Natural killer cell treated with Interleukin-12 subunit alpha and Interleukin-12 subunit beta and Interleukin-15 and Interleukin-18, amount 100 ng/mL, for 72 hours (primary cell): ENCODE data around the gene NAA10. TPM values are rescaled to one million over a fixed set of nuclear protein-coding genes. Genes with fewer than 3 reads are reported as not detected.

ENCODE experiments used
- ATAC-seq, 2 donors: fragments of 150-1000 bp; cut with Tn5 transposase in 1 of 2; sonication (Bioruptor Pico), chemical (Tn5 transposase) in 1 of 2; 2 replicates each; pipeline ENCODE4 v1.10.0; 2021
- DNase-seq: peaks from one replicate; pipeline ENCODE4 v3.0.0; 2022; ENCODE audit warnings: low spot score
- H3K27ac Mint-ChIP-seq, 2 donors: 1 replicate in 1 of 2; 2 replicates in 1 of 2; pipeline ENCODE4 v1.8.0; 2022; ENCODE audit warnings: mixed read lengths in 2 of 2, mild to moderate bottlenecking in 1 of 2, moderate library complexity in 1 of 2
- H3K27me3 Mint-ChIP-seq, 2 donors: 1 replicate in 1 of 2; 2 replicates in 1 of 2; pipeline ENCODE4 v1.8.0; 2022; ENCODE audit warnings: mixed read lengths in 2 of 2
- H3K36me3 Mint-ChIP-seq: one replicate; pipeline ENCODE4 v1.8.0; 2022; ENCODE audit warnings: mixed read lengths
- H3K4me1 Mint-ChIP-seq, 2 donors: 1 replicate in 1 of 2; 2 replicates in 1 of 2; pipeline ENCODE4 v1.8.0; 2022; ENCODE audit warnings: low read depth in 2 of 2, mixed read lengths in 2 of 2, mild to moderate bottlenecking in 1 of 2
- H3K4me3 Mint-ChIP-seq: one replicate; pipeline ENCODE4 v1.8.0; 2022; ENCODE audit warnings: mixed read lengths
- H3K9me3 Mint-ChIP-seq: 2 replicates; pipeline ENCODE4 v1.8.0; 2022; ENCODE audit warnings: mixed read lengths
- total RNA-seq, 2 donors: library from RNA; stranded (reverse); gene quantifications; one replicate each; pipeline ENCODE4 v1.2.3, GENCODE V29; 2022

Gene NAA10
- total RNA-seq, 2 donors from 2014 or later, result 115 to 175 TPM

GRCh38 chrX:153925739-153926551, 8.9 kb downstream of the NAA10 start, which contains the start of gene ARHGAP4:
Gene ARHGAP4 (minus strand): TSS chrX:153926264. CDS start chrX:153926202, 62 bp downstream.
- H3K27me3 Mint-ChIP-seq, result no peaks in the 10 kb centered on the region
- no peaks in the 10 kb centered on the region for H3K9me3 Mint-ChIP-seq
- H3K27ac Mint-ChIP-seq, result peak within 1 kb of the TSS; percentile 93 to 95
- no peaks in the 10 kb centered on the region for H3K36me3 Mint-ChIP-seq
- H3K4me1 Mint-ChIP-seq, result peaks cover 26 to 43% of the 10 kb centered on the region in 2 donors
- ATAC-seq (peak; percentile 25 to 39), DNase-seq (peak; percentile 78)
- H3K4me3 Mint-ChIP-seq, result peak within 1 kb of the TSS; percentile 89

GRCh38 chrX:153925387-153925738, 9.5 kb downstream of the NAA10 start:
- DNase-seq, result no peak
- Mint-ChIP-seq H3K27ac (peak overlapping the region; percentile 93 to 95), H3K9me3 (no peaks in the 10 kb centered on the region), H3K27me3 (no peaks in the 10 kb centered on the region), H3K4me3 (peak overlapping the region; percentile 88), H3K4me1 (peaks cover 26 to 43% of the 10 kb centered on the region in 2 donors), H3K36me3 (no peaks in the 10 kb centered on the region)
- ATAC-seq, result no peak

- Mint-ChIP-seq H3K9me3 (no peaks in the 10 kb centered on the region), H3K36me3 (no peaks in the 10 kb centered on the region), H3K4me3 (peak overlapping the region; percentile 88), H3K27ac (peak overlapping the region; percentile 93 to 95), H3K4me1 (peaks cover 26 to 41% of the 10 kb centered on the region in 2 donors), H3K27me3 (no peaks in the 10 kb centered on the region)
- ATAC-seq (no peak), DNase-seq (no peak)
Measured at GRCh38 chrX:153924149-153924861, 10.5 kb downstream of the NAA10 start.

GRCh38 chrX:153922932-153923857, 11.6 kb downstream of the NAA10 start:
- no peaks in the 10 kb centered on the region for H3K27me3 Mint-ChIP-seq
- H3K36me3 Mint-ChIP-seq, result no peaks in the 10 kb centered on the region
- ATAC-seq (no peak), DNase-seq (no peak)
- peaks cover 23 to 37% of the 10 kb centered on the region in 2 donors for H3K4me1 Mint-ChIP-seq
- H3K4me3 Mint-ChIP-seq, result peak overlapping the region; percentile 88
- H3K27ac Mint-ChIP-seq, result peak overlapping the region; percentile 93 to 95
- H3K9me3 Mint-ChIP-seq, result no peaks in the 10 kb centered on the region

DNA sequence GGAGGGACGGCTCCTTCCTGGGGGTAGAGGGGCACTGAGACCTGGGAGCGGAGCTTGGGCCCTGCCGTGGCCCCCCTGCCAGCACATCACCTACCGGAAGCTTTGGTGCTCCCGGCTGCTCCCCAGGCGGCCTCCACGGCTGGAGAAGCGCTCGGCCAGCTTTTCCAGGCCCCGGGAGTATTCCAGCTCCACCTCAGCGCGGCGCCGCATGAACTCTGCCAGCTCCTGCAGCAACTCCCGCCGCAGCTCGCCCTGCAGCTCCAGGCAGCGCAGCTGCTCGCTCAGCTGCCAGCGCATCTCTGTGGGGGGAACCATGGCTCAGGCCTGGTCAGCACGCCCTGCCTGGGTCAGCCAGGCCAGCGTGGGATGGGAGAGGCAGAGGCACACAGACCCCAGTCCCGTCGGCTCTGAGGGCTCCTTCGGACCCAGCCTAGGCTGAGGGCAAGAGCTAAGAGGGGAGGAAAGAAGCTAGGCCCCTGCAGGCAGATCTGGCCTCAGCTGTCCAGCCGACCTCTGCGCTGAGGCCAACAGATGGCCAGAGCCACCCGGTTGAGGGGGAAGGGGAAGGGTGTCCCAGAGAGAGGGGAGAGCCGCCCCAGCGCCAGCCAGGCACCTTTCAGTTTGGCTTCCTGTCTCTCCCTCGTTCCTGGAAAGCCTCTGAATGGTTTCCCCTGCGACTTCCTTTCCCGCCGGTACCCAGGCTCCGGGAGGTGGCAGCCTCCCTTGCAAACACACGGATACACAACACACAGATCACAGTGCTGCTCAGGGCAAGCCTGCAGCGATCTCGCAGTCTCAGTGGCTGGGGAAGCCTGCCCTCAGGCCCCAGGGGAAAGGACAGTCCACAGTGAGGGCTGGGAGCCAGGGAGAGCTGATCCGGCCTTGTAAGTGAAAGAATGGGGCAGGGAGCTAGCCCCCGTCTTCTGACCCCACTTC, 13.1 kb downstream of the NAA10 start:
- Mint-ChIP-seq H3K36me3 (peaks cover 5% of the 10 kb centered on the region), H3K9me3 (no peaks in the 10 kb centered on the region), H3K4me3 (peak overlapping the region; percentile 88), H3K27ac (peak overlapping the region; percentile 93 to 95), H3K27me3 (no peaks in the 10 kb centered on the region), H3K4me1 (peaks cover 23 to 31% of the 10 kb centered on the region in 2 donors)
- DNase-seq, result no peak
- ATAC-seq, result peak in 1 of 2 donors; percentile 1

DNA sequence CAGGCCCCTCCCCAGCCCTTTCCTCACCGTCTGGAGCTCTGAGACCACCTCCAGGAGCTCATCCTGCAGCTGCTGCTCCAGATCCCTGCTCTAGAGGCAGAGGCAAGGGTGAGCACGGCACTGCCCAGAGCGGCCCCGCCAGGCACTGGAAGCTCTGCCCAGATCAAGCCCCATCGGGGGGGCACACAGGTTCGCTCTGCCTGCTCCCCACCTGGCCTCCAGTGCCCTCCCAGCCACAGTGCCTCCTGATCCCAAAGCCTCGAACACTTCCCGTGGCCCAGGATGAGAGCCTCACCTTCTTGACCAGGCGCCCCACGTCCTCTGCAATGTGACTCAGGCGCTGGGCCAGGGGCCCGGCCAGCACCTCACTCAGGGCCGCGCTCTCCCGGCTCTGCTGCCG, 13.8 kb downstream of the NAA10 start:
- H3K27ac Mint-ChIP-seq, result no peak overlapping the region
- peaks cover 26 to 28% of the 10 kb centered on the region in 2 donors for H3K4me1 Mint-ChIP-seq
- H3K4me3 Mint-ChIP-seq, result no peak overlapping the region
- peaks cover 5% of the 10 kb centered on the region for H3K36me3 Mint-ChIP-seq
- H3K9me3 Mint-ChIP-seq, result no peaks in the 10 kb centered on the region
- no peak for ATAC-seq
- no peak for DNase-seq
- no peaks in the 10 kb centered on the region for H3K27me3 Mint-ChIP-seq

GRCh38 chrX:153920546-153920945, 14.3 kb downstream of the NAA10 start:
- Mint-ChIP-seq H3K27me3 (no peaks in the 10 kb centered on the region), H3K36me3 (peaks cover 5% of the 10 kb centered on the region), H3K4me3 (no peak overlapping the region), H3K27ac (no peak overlapping the region), H3K4me1 (peaks cover 25 to 26% of the 10 kb centered on the region in 2 donors), H3K9me3 (no peaks in the 10 kb centered on the region)
- ATAC-seq, result no peak
- DNase-seq, result no peak

GRCh38 chrX:153919281-153919680, 15.6 kb downstream of the NAA10 start:
- Mint-ChIP-seq H3K36me3 (peaks cover 5% of the 10 kb centered on the region), H3K27me3 (no peaks in the 10 kb centered on the region), H3K4me3 (no peak overlapping the region), H3K4me1 (peaks cover 14% of the 10 kb centered on the region in 2 donors), H3K9me3 (no peaks in the 10 kb centered on the region), H3K27ac (no peak overlapping the region)
- DNase-seq (no peak), ATAC-seq (no peak)

DNA sequence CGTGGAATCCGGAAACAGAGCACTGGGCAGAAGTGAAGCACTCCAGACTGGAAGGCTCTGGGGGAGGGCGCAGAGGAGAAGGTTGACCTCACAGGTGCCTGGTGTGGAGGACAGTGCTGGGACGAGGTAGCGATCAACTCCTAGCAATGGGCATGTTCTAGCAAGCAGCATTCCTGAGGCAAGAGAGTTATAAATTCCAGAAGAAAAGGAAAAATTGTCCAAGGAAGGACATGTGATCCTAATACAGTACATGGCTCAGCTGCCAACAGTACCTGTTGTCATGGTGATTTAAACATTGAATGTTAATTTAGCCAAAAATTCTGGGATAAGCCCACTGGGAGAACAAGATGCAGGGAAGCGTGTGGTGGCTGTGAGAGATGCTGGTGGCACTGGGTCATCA, 17.0 kb downstream of the NAA10 start:
- ATAC-seq (no peak), DNase-seq (no peak)
- Mint-ChIP-seq H3K4me1 (peaks cover 8 to 12% of the 10 kb centered on the region in 2 donors), H3K4me3 (no peak overlapping the region), H3K27ac (no peak overlapping the region), H3K27me3 (no peaks in the 10 kb centered on the region), H3K9me3 (no peaks in the 10 kb centered on the region), H3K36me3 (peaks cover 5% of the 10 kb centered on the region)

GRCh38 chrX:153913701-153914100, 21.1 kb downstream of the NAA10 start:
- ATAC-seq (no peak), DNase-seq (peak; percentile 50)
- no peak overlapping the region for H3K4me3 Mint-ChIP-seq
- H3K9me3 Mint-ChIP-seq, result no peaks in the 10 kb centered on the region
- peaks cover 9% of the 10 kb centered on the region for H3K36me3 Mint-ChIP-seq
- peaks cover 5 to 8% of the 10 kb centered on the region in 2 donors for H3K4me1 Mint-ChIP-seq
- no peaks in the 10 kb centered on the region for H3K27me3 Mint-ChIP-seq
- no peak overlapping the region for H3K27ac Mint-ChIP-seq

- Mint-ChIP-seq H3K4me3 (no peak overlapping the region), H3K27me3 (no peaks in the 10 kb centered on the region), H3K9me3 (no peaks in the 10 kb centered on the region), H3K36me3 (peaks cover 9% of the 10 kb centered on the region), H3K27ac (no peak overlapping the region), H3K4me1 (peaks cover 5 to 8% of the 10 kb centered on the region in 2 donors)
- peak; percentile 42 for DNase-seq
- no peak for ATAC-seq
Measured at GRCh38 chrX:153913211-153913610, 21.6 kb downstream of the NAA10 start.

GRCh38 chrX:153911798-153912197, 23.0 kb downstream of the NAA10 start:
- H3K27ac Mint-ChIP-seq, result peak overlapping the region in 1 of 2 donors; percentile 66
- DNase-seq (no peak), ATAC-seq (no peak)
- no peak overlapping the region for H3K4me3 Mint-ChIP-seq
- H3K4me1 Mint-ChIP-seq, result peaks cover 5 to 8% of the 10 kb centered on the region in 2 donors
- no peaks in the 10 kb centered on the region for H3K27me3 Mint-ChIP-seq
- H3K36me3 Mint-ChIP-seq, result peaks cover 4% of the 10 kb centered on the region
- no peaks in the 10 kb centered on the region for H3K9me3 Mint-ChIP-seq
